GOT3 (cell line): Measurements from ENCODE around the gene MS4A14.
"Not testable (repeated sequence)": the region's sequence is repeated elsewhere in the genome, so short reads cannot be mapped to it uniquely, and the experiment has no call there.

Experiments used
- DNase-seq: peaks from one replicate; lab custom pipeline; 2025; ENCODE audit warnings: mixed read lengths; lab: John Stamatoyannopoulos, UW

Gene MS4A14

DNA sequence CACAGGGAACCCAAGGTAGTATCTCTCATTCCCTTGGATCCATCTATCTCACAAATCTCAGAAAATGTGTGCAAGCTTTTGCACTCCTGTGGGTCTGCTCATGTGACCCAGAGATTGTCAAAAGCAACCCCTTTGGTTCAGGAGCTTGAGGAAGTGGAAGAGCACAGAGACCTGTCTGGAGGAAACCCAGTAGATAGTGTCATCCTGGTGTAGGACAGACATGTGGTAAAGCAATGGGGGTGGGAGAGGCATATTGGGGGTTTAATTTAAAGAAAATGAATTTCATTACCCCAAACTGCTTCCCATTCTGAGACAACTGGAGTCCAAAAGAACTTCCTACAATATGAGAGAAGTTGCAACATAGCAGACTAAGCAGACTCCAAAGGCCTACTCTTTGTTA, 5.8 kb upstream of the MS4A14 start:
- DNase-seq, result no peak

GRCh38 chr11:60392361-60392760, 3.9 kb upstream of the MS4A14 start:
- no peak for DNase-seq

- no peak for DNase-seq
These were observed 3.2 kb upstream of the MS4A14 start for GRCh38 chr11:60393016-60393415.

DNA sequence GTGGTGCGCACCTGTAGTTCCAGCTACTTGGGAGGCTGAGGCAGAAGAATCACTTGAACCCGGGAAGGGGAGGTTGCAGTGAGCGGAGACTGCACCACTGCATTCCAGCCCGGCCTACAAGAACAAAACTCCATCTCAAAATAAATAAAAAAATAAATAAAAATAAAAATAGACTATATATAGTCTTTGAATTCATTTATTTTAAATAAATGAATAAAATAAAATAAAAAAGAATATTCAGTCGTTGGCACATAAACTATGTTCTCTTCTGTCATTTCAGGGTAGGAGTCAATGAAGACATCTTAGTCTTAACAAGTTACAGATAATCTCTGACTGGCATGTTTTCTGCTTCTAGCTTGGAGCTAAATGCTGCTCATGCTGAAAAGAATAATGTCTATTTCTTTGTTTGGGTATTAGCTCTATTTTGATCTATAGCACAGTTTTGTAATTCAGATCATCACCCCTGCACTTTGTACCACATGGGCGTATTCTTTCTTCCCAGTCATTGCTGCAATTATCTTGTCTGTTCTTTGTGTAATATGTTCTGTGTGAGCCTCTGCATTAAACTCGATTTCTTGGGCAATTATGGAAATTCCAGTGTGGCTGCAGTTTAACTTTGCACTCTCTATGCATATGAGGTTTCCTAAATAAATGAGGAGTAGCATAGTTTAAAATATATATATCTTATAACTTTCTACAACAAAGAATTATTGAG, 1.4 kb upstream of the MS4A14 start:
- DNase-seq, result no peak

GRCh38 chr11:60396799-60397198, 540 bp downstream of the MS4A14 start:
- DNase-seq, result no peak

DNA sequence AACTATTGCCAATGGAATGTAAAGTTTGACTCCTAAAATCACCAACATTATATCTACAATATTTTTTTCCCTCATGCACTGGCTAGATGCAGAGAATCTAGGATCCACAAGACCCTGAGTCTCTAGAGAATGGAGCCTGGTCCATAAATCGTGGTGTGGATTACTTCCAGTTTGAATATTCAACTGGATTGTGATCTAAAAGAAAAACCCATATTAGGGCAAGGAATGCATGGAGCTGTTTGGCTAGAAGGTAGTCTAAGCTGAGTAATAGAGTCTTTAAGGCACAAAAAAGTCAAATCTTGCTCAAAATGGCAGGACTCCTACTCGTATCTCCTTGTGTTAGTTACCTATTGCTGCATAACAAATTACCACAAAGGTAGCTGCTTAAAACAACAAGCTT, 23.8 kb downstream of the MS4A14 start:
- DNase-seq, result no peak

GRCh38 chr11:60422609-60423008, 26.4 kb downstream of the MS4A14 start:
- DNase-seq, result no peak

- no peak for DNase-seq
These were observed 32.3 kb downstream of the MS4A14 start for GRCh38 chr11:60428517-60428916.

DNA sequence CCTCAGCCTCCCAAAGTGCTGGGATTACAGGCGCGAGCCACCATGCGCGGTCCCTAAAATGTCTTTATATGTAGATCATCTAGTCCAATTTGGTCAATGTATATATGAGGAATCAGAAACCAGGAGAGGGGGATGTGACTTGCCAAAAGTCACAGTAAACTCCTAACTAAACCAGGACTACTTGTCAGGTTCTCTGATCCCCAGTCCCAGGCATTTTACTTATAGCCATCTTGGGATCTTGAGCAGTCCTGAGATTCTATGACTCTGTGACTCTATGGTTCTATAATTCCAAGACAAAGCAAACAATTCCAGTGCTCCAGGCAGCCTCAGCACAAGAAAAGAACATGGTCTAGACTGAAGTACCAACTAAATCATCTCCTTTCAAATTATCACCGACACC, 33.0 kb downstream of the MS4A14 start, which contains the start of gene MS4A5:
TSS of gene MS4A5 (plus strand) at position 301 of the 400 bp plus-strand sequence. CDS start 103 bp downstream, outside the sequence.
- no peak for DNase-seq

DNA sequence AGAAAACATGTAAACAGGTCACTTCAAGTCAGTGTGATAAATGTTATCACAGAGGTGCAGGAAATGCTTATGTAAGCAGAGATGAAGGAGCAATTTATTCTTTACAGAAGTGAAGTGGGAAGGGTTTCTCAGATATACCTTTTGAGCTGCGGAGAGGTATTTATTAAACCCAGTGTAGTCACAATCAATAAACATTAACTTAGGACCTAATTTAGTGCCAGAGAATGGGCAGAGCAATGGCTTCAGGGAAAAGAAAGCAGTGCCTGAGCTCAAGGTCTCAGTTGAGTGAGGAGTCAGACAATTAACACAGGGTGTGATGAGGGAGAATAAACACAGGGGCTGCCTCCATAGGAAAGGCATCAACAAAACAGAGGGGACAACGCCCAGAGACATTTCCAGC, 35.0 kb downstream of the MS4A14 start:
- DNase-seq, result no peak

- DNase-seq, result no peak
These were observed 37.1 kb downstream of the MS4A14 start for GRCh38 chr11:60433401-60433800.

DNA sequence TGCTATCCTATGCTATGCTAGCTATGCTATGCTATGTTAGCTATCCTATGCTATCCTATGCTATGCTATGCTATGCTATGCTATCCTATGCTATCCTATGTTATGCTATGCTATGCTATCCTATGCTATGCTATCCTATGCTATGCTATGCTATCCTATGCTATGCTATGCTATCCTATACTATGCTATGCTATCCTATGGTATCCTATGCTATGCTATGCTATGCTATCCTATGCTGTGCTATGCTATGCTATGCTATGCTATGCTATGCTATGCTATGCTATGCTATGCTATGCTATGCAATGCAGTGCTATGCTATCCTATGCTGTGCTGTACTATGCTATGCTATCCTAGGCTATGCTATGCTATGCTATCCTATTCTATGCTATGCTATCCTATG, 50.8 kb downstream of the MS4A14 start:
- DNase-seq, result no peak

GRCh38 chr11:60447846-60448245, 51.6 kb downstream of the MS4A14 start:
- DNase-seq, result no peak

- not testable (repeated sequence) for DNase-seq
These were observed 54.9 kb downstream of the MS4A14 start for GRCh38 chr11:60451185-60451584.

GRCh38 chr11:60454212-60454611, 58.0 kb downstream of the MS4A14 start:
- DNase-seq, result no peak

- no peak for DNase-seq
These were observed 59.3 kb downstream of the MS4A14 start, which contains the start of gene MS4A1 for GRCh38 chr11:60455531-60456042. MS4A1 (plus strand) TSS chr11:60455847; CDS start chr11:60462375, 6,528 bp downstream.

GRCh38 chr11:60457576-60457975, 61.3 kb downstream of the MS4A14 start:
- DNase-seq, result no peak

DNA sequence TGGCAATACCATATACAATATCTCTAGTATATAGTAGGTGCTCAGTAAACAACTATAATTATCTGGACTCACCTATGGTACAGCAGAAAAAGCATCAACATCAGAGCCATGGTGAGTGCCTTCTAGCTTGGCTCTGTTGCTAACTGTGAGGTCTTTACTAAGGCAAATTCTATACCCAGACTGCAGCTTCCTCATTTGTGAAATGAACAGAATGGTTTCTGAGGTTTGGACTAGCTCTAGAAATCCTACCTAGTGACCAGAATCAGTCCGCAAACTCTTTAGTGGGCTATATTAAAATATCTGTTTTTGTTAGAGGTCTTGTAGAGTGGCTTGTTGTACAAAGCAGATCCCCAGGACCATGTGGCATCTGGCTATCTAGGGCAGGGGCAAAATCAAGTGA, 63.1 kb downstream of the MS4A14 start:
- no peak for DNase-seq
